Neural cell (in vitro differentiated cells): ENCODE measurements around the gene FOXO3. TPM values are rescaled to one million over a fixed set of nuclear protein-coding genes. Genes with fewer than 3 reads are reported as not detected.

Source experiments
- H2AFZ ChIP-seq: fragments of 200-600, 300-800 bp; sonication (generic), shearing (Covaris generic); 2 replicates; pipeline ENCODE4 v1.6.0; 2014; ENCODE audit warnings: low read depth, mild to moderate bottlenecking, antibody characterized with exemption, low read length, moderate library complexity
- H3F3A ChIP-seq: fragments of 200-600 bp; shearing (Covaris generic); 2 replicates; pipeline ENCODE4 v1.6.1; 2016; ENCODE audit warnings: mild to moderate bottlenecking, moderate library complexity, mixed read lengths, antibody characterized with exemption, low read length; ENCODE audit not compliant: insufficient read depth, poor library complexity, severe bottlenecking
- H3K27ac ChIP-seq: fragments of 200-600, 300-800 bp; sonication (generic), shearing (Covaris generic); 2 replicates; pipeline ENCODE4 v1.5.1; 2014; ENCODE audit warnings: mild to moderate bottlenecking, low read length, moderate library complexity
- H3K27me3 ChIP-seq: fragments of 300-800, 200-600 bp; sonication (generic), shearing (Covaris generic); 2 replicates; pipeline ENCODE4 v1.6.0; 2014; ENCODE audit warnings: mild to moderate bottlenecking, low read depth, low read length, moderate library complexity; ENCODE audit not compliant: insufficient read depth
- H3K36me3 ChIP-seq: fragments of 300-800, 200-600 bp; sonication (generic), shearing (Covaris generic); 2 replicates; pipeline ENCODE4 v1.5.1; 2014; ENCODE audit warnings: mild to moderate bottlenecking, antibody characterized with exemption, low read length, moderate library complexity; ENCODE audit not compliant: insufficient read depth
- H3K4me2 ChIP-seq: fragments of 300-800, 200-600 bp; sonication (generic), shearing (Covaris generic); 2 replicates; pipeline ENCODE4 v1.6.0; 2014; ENCODE audit warnings: mild to moderate bottlenecking, low read length
- H3K4me3 ChIP-seq: fragments of 300-800, 200-600 bp; sonication (generic), shearing (Covaris generic); 2 replicates; pipeline ENCODE4 v1.5.1; 2014; ENCODE audit warnings: mild to moderate bottlenecking, low read length, moderate library complexity
- H3K79me2 ChIP-seq: fragments of 200-600 bp; shearing (Covaris generic); replicated peaks from 2 replicates; pipeline ENCODE4 v1.6.0; 2014; ENCODE audit warnings: mild to moderate bottlenecking, low read length, moderate library complexity; ENCODE audit not compliant: insufficient read depth
- H3K9ac ChIP-seq: fragments of 300-800, 200-600 bp; sonication (generic), shearing (Covaris generic); 2 replicates; pipeline ENCODE4 v1.6.1; 2016; ENCODE audit warnings: mild to moderate bottlenecking, low read length, mixed read lengths
- H3K9me2 ChIP-seq: fragments of 200-600 bp; shearing (Covaris generic); 2 replicates; pipeline ENCODE4 v1.6.1; 2016; ENCODE audit warnings: mild to moderate bottlenecking, low read length, mixed read lengths; ENCODE audit not compliant: insufficient read depth
- H3K9me3 ChIP-seq: fragments of 200-600, 300-800 bp; sonication (generic), shearing (Covaris generic); 2 replicates; pipeline ENCODE4 v1.6.1; 2016; ENCODE audit warnings: mild to moderate bottlenecking, mixed run types, low read length, moderate library complexity, mixed read lengths
- H4K20me1 ChIP-seq: fragments of 200-600 bp; shearing (Covaris generic); 2 replicates; pipeline ENCODE4 v1.6.1; 2016; ENCODE audit warnings: mild to moderate bottlenecking, mixed run types; ENCODE audit not compliant: insufficient read depth
- EP300 ChIP-seq: fragments of 450-650 bp; conservative IDR thresholded peaks from 2 replicates; pipeline ENCODE4 v1.6.1; 2014; ENCODE audit warnings: antibody characterized with exemption, mild to moderate bottlenecking, moderate library complexity; ENCODE audit not compliant: poor library complexity, severe bottlenecking
- EZH2 ChIP-seq: fragments of 200-600, 300-800 bp; shearing (Covaris generic), sonication (generic); IDR thresholded peaks from 2 replicates; pipeline ENCODE4 v1.6.1; 2014; ENCODE audit warnings: antibody characterized with exemption, low read length, borderline replicate concordance, mild to moderate bottlenecking; ENCODE audit not compliant: insufficient read depth, poor library complexity, severe bottlenecking
- MXI1 ChIP-seq: fragments of 450-650 bp; conservative IDR thresholded peaks from 2 replicates; pipeline ENCODE4 v1.6.1; 2014; ENCODE audit warnings: antibody characterized with exemption, mild to moderate bottlenecking; ENCODE audit not compliant: poor library complexity, severe bottlenecking
- POLR2AphosphoS5 ChIP-seq: IDR thresholded peaks from 2 replicates; pipeline ENCODE4 v1.6.1; 2012
- RAD21 ChIP-seq: fragments of 450-650 bp; conservative IDR thresholded peaks from 2 replicates; pipeline ENCODE4 v1.6.1; 2014; ENCODE audit warnings: antibody characterized with exemption, mild to moderate bottlenecking, moderate library complexity
- SMC3 ChIP-seq: fragments of 450-650 bp; conservative IDR thresholded peaks from 2 replicates; pipeline ENCODE4 v1.6.1; 2014; ENCODE audit warnings: antibody characterized with exemption, mild to moderate bottlenecking, moderate library complexity; ENCODE audit not compliant: poor library complexity
- TAF1 ChIP-seq: IDR thresholded peaks from 2 replicates; pipeline ENCODE4 v1.6.1; 2012; ENCODE audit warnings: low read depth
- polyA plus RNA-seq: library from polyadenylated mRNA; depleted of rRNA; stranded (reverse); fragments of >200 nt; gene quantifications from 2 replicates; pipeline ENCODE4 v1.2.3, GENCODE V29; 2014
- TF ChIP-seq, protein P1 (sequence below): IDR thresholded peaks from 2 replicates; pipeline ENCODE4 v1.6.1; 2012; ENCODE audit warnings: borderline replicate concordance
- TF ChIP-seq, protein P2 (sequence below): fragments of 450-650 bp; IDR thresholded peaks from 2 replicates; pipeline ENCODE4 v1.5.1; 2014; ENCODE audit warnings: antibody characterized with exemption, mild to moderate bottlenecking, moderate library complexity; ENCODE audit not compliant: poor library complexity, severe bottlenecking

Gene FOXO3
- polyA plus RNA-seq, 1 donor from 2014 or later = 21.3 TPM

DNA sequence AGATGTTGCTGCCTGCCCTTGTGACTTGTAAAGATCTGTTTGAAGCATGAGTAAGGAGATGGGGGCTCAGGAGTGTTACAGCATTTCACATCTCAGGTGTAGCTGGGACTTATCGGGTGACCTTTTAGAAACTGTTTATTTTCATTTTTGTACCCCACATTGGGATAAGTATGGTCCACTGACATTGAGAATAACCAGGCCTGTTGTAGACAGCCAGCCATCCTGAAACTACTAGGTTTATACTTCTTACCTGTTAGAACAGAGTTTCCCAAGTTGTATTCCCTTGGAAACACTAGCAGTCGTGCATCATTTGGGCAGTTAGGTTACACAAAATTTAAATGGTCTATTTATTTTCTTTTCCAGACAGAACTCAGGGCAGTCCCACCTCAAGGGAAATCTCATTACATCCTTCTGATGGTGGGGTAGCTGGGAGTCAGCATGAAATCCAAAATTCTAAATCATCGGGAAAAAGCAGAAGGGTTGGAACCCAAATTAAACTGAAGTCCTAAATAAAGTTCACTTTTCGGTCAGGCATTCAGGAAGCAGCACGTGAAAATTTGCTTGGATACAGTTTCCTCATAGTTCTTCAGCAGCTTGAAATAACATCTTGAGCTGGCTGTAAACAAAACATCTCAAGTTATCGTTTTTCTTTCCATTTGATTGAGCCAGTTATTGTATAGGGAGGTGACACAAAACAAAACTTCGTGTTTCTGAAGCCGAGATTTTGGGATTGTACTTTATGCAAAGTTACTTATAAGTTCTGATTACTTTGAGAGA lies 30.5 kb downstream of the FOXO3 start:
- Histone ChIP-seq H3K27ac (no peak overlapping the region), H3K4me2 (no peak overlapping the region), H4K20me1 (no peaks in the 10 kb centered on the region)

DNA sequence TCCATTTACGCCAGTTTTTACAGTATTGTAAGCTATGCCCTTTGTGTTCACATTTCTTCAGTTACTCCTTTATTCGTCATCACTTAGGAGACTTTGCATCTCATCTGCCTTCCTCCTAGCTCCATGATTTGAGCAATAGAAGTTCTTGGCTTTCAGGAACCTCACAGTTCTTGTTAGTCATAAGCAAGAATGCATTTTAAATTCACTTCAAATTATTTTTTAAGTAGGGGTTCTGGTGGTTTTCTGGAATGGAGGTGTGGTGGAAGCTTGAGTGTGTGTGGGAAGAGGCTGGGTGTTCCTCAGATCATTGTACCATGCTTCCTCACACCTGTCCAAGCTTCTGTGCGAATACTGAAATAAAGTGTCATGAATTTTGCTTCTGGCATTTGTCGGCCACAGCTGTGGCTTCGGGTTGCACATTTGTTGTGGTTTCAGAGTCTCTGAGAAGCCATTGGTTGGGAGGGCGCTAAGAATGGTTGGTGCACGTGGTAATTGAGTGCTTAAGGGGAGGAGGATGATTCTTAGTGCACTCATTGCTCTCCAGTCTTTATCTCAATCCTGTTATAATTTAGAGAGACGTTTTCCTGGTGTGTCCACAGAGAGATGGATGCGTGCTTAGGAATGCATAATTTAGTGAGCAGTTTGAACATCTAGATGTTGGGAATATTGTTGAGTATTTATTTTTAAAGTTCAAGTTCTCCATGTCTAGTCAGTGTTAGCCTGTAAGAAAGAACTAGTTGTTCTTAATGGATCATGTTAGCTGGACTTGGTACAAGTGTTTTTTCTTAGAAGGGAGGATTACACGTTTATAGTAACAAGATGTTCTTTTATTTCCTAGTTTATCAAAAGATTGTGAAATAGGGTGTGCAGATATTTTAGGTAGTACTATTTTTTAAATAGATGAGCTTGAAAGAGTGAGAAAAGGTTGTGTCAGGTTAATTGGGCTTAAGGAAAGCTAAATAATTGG lies 31.9 kb downstream of the FOXO3 start:
- TF ChIP-seq, protein P1, sequence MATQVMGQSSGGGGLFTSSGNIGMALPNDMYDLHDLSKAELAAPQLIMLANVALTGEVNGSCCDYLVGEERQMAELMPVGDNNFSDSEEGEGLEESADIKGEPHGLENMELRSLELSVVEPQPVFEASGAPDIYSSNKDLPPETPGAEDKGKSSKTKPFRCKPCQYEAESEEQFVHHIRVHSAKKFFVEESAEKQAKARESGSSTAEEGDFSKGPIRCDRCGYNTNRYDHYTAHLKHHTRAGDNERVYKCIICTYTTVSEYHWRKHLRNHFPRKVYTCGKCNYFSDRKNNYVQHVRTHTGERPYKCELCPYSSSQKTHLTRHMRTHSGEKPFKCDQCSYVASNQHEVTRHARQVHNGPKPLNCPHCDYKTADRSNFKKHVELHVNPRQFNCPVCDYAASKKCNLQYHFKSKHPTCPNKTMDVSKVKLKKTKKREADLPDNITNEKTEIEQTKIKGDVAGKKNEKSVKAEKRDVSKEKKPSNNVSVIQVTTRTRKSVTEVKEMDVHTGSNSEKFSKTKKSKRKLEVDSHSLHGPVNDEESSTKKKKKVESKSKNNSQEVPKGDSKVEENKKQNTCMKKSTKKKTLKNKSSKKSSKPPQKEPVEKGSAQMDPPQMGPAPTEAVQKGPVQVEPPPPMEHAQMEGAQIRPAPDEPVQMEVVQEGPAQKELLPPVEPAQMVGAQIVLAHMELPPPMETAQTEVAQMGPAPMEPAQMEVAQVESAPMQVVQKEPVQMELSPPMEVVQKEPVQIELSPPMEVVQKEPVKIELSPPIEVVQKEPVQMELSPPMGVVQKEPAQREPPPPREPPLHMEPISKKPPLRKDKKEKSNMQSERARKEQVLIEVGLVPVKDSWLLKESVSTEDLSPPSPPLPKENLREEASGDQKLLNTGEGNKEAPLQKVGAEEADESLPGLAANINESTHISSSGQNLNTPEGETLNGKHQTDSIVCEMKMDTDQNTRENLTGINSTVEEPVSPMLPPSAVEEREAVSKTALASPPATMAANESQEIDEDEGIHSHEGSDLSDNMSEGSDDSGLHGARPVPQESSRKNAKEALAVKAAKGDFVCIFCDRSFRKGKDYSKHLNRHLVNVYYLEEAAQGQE = no peak
- TF ChIP-seq MXI1 = no peak
- TF ChIP-seq, protein P2, sequence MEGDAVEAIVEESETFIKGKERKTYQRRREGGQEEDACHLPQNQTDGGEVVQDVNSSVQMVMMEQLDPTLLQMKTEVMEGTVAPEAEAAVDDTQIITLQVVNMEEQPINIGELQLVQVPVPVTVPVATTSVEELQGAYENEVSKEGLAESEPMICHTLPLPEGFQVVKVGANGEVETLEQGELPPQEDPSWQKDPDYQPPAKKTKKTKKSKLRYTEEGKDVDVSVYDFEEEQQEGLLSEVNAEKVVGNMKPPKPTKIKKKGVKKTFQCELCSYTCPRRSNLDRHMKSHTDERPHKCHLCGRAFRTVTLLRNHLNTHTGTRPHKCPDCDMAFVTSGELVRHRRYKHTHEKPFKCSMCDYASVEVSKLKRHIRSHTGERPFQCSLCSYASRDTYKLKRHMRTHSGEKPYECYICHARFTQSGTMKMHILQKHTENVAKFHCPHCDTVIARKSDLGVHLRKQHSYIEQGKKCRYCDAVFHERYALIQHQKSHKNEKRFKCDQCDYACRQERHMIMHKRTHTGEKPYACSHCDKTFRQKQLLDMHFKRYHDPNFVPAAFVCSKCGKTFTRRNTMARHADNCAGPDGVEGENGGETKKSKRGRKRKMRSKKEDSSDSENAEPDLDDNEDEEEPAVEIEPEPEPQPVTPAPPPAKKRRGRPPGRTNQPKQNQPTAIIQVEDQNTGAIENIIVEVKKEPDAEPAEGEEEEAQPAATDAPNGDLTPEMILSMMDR = no peak
- no peak for TF ChIP-seq POLR2AphosphoS5
- no peak for TF ChIP-seq EP300

More for the DNA sequence above, 30.5 kb downstream of the FOXO3 start:
- Histone ChIP-seq H3K9ac (no peak overlapping the region), H3K36me3 (no peaks in the 10 kb centered on the region), H3K27me3 (no peaks in the 10 kb centered on the region), H2AFZ (no peak overlapping the region), H3F3A (no peaks in the 10 kb centered on the region), H3K9me2 (no peaks in the 10 kb centered on the region), H3K4me3 (no peak overlapping the region), H3K9me3 (no peaks in the 10 kb centered on the region), H3K79me2 (peaks cover 21% of the 10 kb centered on the region)
- TF ChIP-seq MXI1 (no peak), EZH2 (no peak), POLR2AphosphoS5 (no peak), EP300 (no peak), RAD21 (no peak), SMC3 (no peak), TAF1 (no peak)
- TF ChIP-seq, protein P1 = no peak
- TF ChIP-seq, protein P2 = no peak

More for the DNA sequence above, 31.9 kb downstream of the FOXO3 start:
- Histone ChIP-seq H3K9me2 (no peaks in the 10 kb centered on the region), H3K27me3 (no peaks in the 10 kb centered on the region), H3K27ac (no peak overlapping the region), H3K9me3 (no peaks in the 10 kb centered on the region), H3K4me3 (no peak overlapping the region), H3K4me2 (no peak overlapping the region), H3K9ac (no peak overlapping the region), H4K20me1 (no peaks in the 10 kb centered on the region), H3K36me3 (no peaks in the 10 kb centered on the region), H2AFZ (no peak overlapping the region), H3K79me2 (peaks cover 25% of the 10 kb centered on the region), H3F3A (no peaks in the 10 kb centered on the region)
